Measurements from ENCODE around the gene SERPINI2.
A peak's percentile ranks its signal among the peaks of the same experiment; 100 is the strongest.
"Not testable (repeated sequence)": the region's sequence is repeated elsewhere in the genome, so short reads cannot be mapped to it uniquely, and the experiment has no call there.

The SERPINI2 gene

DNA sequence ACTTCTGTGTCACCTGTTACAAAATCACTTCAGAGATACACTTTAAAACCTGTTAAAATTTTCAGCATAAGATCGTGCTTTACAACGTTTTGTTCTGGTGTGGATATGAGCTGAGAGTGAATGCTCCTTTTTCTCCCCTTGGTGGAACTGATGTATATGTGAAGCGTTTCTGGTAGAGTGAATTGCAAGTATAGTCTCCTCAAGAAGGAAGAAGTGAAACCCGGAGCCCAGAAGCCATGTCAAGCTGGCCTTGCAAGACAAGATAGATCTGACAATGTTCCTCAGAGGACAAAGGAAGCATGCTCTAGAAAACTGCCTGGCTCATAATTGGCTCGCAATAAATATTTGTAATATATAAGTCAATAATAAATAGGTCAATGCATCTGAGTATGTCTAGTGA, 23.6 kb downstream of the SERPINI2 start:
- no peak for DNase-seq

DNA sequence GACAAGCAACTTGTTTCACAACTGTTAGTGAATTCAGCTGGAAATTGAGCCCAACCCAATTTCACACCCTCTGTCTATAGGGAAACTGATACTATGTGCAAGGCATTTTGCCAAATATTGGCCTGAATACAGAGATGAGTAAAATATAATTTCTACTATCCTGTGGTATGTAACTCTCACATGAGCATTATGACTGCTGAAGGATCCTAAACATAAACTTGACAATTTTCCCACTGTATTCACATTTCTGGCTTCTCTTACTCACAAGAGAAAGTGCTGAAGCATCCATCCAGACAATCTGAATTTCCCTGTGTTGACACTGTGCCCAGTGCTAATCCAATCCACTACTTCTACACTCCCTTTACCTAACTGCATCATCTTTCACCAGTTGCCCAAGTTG, 28.4 kb downstream of the SERPINI2 start:
- DNase-seq = no peak

DNA sequence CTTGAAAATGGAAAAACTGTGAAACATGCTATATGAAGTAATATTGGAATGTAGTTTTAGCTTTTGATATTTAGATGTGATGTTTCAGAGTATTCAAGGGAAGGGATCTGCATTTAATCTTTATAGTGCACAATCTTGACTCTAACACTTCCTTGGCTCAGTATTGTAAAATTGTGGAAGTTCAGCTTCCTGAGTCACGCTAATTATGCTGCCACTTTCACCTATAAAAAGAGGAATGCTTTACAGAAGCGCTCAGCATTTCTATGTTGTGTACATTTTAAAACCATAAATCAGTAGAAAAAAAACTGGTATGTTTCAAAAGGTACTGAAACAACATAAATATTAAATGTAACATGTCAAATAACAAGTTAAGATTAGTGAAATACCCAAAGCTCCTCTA, 32.6 kb downstream of the SERPINI2 start:
- DNase-seq = no peak

DNA sequence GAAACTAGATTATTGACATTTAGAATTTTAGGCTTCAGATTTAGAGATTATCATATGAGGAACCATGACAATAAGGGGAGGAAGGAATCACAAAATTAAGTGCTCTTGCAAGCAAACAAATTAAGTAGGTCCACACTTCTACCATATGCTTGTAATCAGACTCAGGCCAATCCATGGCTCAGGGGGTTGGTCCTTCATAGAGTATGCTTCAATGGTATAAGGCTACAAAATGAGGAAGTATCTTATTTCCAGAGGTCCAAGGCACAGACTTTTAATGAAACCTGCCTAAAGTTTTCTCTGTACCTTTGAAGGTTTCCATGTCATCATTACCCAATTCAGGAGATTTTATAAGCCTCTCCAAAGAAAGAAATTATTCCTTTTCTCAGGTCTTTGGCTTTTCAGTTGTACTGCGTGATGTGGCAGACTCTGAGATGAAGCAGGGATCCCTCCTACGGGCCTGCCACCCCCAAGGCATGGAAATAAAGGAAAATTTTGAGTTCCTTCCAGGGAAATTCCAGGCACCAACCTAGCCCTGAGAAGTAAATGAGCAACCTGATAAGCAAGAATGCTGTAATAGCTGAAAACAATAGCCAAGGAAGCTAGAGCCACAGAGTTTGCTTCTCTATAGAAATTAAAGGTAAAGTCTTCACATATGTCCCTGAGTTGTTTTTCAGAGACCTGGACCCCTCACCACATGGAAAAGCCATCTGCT, 36.3 kb downstream of the SERPINI2 start:
- DNase-seq = no peak

DNA sequence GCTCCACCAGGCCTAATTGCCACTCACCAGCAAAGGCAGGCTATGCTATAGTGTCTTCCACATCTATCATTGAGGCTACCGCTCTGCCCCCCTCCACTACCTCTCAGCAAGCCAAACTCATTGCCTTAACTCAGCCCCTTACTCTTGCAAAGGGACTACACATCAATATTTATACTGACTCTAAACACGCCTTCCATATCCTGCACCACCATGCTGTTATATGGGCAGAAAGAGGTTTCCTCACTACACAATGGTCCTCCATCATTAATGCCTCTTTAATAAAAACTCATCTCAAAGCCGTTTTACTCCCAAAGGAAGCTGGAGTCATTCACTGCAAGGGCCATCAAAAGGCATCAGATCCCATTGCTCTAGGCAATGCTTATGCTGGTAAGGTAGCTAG, 46.9 kb downstream of the SERPINI2 start:
- not testable (repeated sequence) for DNase-seq

DNA sequence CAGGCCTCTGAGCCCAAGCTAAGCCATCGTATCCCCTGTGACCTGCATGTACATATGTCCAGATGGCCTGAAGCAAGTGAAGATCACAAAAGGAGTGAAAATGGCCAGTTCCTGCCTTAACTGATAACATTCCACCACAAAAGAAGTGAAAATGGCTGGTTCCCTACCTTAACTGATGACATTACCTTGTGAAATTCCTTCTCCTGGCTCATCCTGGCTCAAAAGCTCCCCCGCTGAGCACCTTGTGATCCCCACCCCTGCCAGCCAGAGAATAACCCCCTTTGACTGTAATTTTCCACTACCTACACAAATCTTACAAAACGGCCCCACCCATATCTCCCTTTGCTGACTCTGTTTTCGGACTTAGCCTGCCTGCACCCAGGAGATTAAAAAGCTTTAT, 51.4 kb downstream of the SERPINI2 start:
- DNase-seq = not testable (repeated sequence)

DNA sequence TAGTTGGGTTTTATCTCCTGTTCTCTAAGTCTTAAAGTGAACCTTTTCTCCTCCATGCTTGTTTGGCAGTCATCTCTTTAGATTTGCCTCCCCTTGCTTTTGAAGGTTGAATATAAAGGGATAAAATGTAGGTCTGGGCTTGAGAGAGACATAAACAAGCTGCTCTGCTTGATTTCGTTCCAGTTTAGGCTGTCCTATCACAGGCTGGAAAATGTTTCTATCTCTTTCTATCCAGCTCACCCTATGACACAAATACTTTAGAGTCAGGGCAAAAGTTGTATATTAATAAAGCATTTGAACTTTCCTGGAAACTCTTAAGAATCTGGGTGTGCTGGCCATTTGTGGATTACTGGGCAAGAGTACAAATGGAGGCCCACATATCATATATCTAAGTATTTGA, 64.2 kb downstream of the SERPINI2 start:
- DNase-seq = no peak

DNA sequence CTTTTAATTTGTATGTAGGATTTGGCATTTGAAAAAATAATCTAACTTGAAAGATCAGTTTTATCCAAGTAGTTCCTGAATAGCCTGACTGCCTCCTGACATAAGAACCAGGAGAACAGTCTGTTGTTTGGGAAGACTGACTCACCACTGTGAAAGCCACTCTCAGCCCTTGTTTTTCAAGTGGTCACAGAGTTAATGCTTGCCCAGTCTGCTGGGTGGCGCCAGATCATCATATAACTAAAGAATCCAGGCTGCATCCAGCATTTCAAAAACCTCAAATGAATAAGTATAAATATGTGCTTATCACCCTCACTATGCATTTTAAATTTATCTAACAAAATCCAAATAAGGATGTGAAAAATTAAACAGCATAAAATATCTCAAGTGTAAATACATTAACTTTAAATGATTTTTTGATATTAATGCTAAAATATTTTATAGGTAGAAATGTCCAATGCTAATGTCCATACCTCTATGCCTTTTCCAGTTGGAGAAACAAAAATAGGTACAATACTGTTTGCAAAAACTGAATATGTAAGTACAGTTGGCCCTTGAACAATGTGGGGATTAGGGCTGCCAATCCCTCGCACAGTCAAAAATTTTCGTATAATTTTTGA, 66.9 kb downstream of the SERPINI2 start:
- peak; percentile 2 to 47 for DNase-seq

DNA sequence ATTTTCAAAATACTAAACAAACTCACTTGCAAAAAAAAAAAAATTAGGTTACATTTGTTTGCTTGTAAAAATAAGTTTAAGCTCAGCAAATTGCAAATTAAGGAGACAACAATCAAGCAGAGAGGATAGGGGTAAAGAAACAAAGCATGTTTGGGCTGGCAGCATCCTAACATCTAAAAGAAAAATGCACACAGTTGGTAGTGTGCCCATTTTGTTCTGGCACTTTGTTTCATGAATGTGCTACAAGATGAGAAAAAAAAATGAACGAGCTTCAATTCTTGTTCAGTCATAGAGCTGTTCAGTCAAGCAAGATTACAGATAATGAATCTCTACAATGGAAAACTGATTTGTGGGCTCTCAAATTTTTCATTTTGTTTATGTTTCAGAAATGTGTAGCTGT, 76.0 kb downstream of the SERPINI2 start:
- no peak for DNase-seq

DNA sequence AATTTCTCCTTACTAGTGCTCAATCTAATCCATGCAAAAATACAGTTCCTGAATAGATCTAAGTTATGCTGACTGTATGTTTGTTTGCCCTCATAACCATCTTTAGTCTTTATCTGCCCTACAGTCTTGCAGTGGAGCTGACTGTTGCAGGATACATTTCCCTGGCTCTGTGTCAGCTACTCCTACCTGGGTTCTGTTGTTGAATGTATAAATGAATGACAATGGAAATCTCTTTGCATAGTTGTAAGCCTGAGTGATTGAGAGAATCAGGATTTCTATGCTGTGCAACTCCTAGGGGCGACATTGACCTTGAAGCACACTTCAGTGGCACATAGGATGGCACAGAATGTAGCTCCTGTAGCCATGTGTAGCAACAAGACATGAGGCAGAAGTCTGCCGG, 77.8 kb downstream of the SERPINI2 start:
- no peak for DNase-seq

DNA sequence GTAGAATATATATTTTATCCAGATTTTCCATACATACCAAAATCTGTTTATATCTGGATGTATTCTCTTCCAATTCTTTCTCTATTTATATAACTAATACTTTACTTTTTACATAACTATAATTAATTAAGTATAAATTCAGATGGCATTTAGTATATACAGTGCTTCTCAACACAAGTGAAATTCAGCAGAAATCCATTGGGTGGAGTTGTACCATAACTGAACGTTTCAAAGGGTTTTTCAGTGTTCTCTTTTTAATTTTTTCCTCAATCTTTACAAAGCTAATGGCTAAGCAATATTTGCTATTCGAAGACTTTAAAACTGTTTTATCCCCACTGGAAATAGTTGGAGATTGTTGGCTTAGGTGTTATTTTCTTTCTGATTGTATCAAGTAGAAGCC, 79.8 kb downstream of the SERPINI2 start:
- no peak for DNase-seq
